ENCODE data around the gene ZNF653.
"Not testable (repeated sequence)": the region's sequence is repeated elsewhere in the genome, so short reads cannot be mapped to it uniquely, and the experiment has no call there.

The ZNF653 gene

DNA sequence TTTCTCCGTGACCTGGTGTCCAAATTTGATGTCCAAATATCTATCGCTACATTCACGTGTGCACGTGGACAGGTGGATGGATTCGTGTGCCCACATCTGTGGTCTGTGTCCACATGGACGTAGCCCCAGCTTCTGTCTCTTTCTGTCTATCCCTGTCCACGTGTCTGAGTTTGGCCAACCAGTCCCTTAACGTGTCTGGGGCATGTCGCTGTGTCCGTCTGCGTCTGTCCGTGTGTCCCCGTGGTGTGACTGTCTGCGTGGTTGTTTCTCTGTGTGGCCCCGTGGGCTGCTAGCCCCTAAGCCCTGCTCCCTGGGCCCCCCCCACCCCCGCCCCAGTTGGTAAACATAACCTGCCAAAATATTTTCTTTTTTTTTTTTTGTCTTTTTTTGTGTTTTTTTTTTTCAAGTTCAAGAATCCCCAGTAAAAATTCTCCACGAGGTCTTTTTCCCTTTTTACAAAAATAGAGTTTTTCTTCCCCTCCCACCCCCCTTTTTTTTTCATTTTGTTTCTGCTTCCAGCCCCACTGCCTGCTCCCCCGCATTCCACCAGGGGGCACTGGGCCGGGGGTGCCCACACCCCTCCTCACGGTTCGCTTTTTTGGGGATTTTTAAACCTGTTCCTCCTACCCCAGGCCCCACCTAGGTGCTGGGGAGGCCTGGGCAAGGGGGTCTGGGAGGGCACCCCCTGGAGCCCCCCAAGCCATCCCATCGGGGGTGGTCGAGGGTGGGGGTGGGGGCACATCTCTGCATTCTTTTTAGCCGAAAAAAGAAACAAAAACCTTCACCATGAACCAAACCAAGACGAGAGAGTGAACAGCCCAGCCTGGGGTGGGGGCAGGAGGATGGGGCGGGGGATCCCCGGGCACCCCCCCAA is 51.9 kb downstream of the ZNF653 start:
- no peak for DNase-seq

DNA sequence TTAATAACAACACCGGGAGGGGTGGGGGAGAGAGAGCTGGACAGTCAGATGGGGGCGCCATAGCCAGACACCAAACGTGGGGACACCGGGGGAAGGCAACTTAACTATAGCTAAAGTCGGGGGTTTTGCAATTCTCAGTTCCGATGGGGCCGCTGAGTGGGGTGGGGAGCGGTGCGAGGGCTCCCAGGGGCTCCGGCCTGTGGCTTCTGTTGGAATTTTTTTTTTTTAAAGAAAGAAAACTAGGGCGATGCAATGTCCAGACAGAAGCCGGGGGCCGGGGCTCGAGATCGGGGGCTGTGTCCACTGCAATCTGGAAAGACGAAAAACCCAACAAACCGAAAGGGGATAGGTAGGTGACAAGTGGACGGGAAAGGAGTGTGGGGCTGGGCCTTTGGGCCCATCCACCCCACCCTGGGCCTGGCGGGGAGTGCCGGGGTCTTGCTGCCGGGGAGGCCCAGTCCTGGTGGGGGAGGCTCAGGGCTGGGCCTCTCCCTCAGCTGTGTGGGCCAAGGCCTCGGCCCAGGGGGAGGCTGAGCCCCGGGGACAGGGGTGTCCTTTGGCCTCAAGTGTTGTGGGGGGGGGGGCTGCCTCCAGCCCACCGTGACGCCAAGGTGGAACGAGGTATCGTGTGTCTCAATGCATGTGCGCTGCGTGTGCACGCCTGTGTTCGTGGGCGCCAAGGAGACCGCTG is 52.9 kb downstream of the ZNF653 start:
- DNase-seq: no peak

DNA sequence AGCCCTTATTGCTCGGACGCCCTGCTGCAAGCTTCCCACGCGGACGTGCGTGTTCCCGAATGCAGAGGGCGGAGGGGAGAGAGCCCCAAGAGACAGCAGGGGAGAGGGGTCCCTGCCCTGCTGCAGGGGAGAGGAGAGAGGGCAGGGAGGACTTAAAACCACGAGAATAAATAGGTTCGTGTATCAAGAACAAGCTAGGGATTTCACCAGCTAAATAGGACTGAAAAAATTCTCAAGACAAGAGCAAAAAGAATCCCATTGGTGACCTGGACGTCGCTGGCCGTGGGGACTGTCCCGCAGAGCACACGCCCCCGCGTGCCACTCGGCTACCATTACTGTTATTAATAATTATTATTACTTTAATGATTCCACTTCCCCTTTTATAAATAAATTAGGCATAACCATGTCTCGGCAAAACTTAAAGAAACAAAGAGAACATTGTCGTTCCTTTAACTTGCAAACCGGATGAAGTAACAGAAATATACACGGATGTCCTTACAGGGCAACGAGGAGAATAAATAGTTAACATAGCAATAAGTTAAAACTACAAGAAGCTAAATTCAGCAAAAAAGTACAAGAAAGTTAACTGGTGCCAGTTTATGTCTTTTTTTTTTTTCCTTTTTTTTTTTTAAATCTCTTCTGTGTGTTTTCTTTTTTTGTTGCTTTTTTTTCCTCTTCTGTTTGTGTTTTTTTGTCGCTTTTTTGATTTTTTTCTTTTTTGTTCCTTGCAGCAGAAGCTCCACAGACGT is 53.6 kb downstream of the ZNF653 start:
- no peak for DNase-seq

DNA sequence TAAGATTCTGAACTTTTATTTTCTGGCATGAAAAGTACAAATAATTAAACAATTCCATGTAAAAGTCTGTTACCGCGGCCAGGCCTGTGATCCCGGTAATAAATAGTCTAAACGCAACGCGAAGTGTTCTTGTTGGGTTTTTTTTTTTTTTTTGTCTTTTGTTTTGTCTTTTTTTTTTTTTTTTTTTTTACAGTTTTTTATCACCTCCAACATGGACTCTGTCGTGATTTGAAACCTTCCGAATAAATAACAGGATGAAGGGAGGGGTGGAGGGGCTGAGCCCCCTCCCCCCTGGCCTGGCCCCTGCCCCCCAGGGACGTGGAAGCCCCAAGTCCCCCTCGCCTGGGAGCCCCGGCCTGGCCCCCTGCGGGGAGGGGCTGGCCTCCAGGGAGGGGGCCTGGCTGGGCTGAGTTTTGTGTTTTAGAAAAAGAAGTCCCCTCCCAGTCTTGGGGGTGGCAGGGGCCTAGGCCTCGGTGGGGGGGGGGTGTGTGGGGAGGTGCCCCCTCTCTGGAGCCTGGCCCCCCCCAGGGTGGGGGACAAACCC is 54.2 kb downstream of the ZNF653 start:
- DNase-seq: no peak

- no peak for DNase-seq
Observed at GRCh38 chr19:11450570-11451326, 54.9 kb downstream of the ZNF653 start.

DNA sequence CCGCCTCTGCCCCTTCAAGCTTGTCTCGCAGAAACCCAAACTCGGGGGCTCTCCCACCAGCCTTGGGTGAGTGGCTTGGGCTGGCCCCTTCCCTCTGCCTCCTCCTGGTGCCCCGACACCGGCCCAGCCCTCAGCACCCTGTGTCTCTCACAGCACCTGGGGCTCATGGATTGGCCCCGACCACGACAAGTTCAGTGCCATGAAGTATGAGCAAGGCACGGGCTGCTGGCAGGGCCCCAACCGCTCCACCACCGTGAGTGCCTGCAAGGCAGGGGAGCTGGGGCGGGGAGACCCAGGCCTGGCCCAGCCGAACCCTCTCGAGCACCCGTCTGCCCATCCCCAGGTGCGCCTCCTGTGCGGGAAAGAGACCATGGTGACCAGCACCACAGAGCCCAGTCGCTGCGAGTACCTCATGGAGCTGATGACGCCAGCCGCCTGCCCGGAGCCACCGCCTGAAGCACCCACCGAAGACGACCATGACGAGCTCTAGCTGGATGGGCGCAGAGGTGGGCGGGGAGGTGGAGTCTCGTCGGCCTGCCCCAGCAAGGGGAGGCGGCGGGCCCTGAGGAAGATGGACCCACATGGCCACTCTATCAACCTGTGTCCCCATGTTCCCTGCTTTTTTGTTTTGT is 56.6 kb downstream of the ZNF653 start:
- no peak for DNase-seq

DNA sequence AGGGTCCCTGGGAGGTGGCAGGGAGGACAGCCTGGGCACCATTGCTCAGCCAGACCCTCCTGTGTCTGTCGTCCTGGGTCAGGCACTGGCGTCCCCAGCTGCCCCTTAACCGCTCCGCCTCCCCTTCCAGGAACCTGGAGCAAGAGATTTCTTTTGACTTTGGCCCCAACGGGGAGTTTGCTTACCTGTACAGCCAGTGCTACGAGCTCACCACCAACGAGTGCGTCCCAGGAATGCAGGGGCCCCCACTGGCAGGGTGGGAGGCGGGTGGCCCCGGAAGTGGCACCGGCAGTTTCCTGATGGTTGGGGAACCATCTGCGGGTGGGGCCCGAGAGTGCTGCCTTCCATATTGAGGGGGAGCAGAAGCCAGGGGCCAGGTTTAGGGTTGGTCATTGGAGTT is 57.2 kb downstream of the ZNF653 start:
- DNase-seq: no peak

- no peak for DNase-seq
Observed at GRCh38 chr19:11447347-11448262, 58.0 kb downstream of the ZNF653 start.

- DNase-seq: peak in 2 of 5 donors; percentile 37 to 40
Observed at GRCh38 chr19:11446652-11447301, 58.9 kb downstream of the ZNF653 start.

DNA sequence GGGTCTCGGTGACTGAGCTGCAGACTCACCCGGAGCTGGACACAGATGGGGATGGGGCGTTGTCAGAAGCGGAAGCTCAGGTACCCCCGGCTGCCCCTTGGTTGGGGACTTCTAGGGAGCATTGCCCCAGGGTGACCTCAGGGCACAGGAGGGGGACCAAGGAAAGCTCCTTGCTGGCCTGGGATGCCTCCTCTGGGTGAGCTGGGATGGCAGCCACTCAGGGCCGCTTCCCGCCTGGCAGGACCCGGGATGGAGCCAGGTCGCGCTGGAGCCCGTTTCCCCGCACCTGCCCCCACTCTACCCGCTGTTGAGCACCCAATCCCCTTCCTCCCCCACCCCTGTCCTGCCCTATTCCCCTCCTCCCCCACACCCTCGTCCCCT is 59.4 kb downstream of the ZNF653 start:
- no peak for DNase-seq

DNA sequence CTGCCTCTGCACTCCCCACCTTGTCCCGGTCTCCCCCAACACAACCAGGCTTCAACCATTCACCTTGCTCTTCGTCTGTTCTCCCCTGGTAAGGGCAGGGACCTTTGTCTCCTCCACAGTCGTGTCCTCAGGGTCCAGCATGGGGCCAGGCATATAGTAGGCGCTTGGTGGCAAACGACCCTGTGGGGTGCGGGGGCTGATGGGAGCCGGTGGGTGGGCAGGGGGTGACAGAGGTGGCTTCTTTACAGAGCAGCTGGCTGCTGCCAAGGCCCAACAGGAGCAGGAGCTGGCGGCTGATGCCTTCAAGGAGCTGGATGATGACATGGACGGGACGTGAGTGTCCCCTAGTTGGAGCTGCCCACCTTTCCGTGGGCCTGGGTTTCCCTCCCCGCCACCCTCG is 60.5 kb downstream of the ZNF653 start:
- DNase-seq: no peak

GRCh38 chr19:11444059-11444458 is 61.6 kb downstream of the ZNF653 start:
- DNase-seq: no peak

GRCh38 chr19:11437955-11438354 is 67.7 kb downstream of the ZNF653 start:
- DNase-seq: no peak

- DNase-seq: peak in 1 of 5 donors; percentile 27
Observed at GRCh38 chr19:11435833-11436313, 69.8 kb downstream of the ZNF653 start.

- peak; percentile 93 to 99 (median 97) for DNase-seq
Observed at GRCh38 chr19:11435057-11435832, 70.4 kb downstream of the ZNF653 start, which contains the start of the genes ODAD3 and PRKCSH. Gene ODAD3, minus strand, starts transcription at chr19:11435121. Its CDS starts 105 bp downstream, at chr19:11435016. Gene PRKCSH, plus strand, starts transcription at chr19:11435635. Its CDS starts 483 bp downstream, at chr19:11436118.

- DNase-seq: no peak
Observed at GRCh38 chr19:11434703-11435056, 71.0 kb downstream of the ZNF653 start.

GRCh38 chr19:11433526-11433925 is 72.1 kb downstream of the ZNF653 start:
- DNase-seq: not testable (repeated sequence)

All from T-helper 1 cell (primary cell).